Stimulated activated CD8-positive, alpha-beta memory T cell treated with anti-CD3 and anti-CD28 coated beads, Interleukin-12 subunit alpha, Interleukin-12 subunit beta, amount 100 ng/mL, for 24 hours (primary cell): ENCODE data around the gene SNRPA1.
A peak's percentile ranks its signal among the peaks of the same experiment; 100 is the strongest.

Source experiments
- DNase-seq: peaks from one replicate; pipeline ENCODE4 v3.0.0-alpha.2; 2020; ENCODE audit errors: extremely low read depth

The SNRPA1 gene

GRCh38 chr15:101258238-101259144, 36.6 kb downstream of the SNRPA1 start:
- no peak for DNase-seq

- DNase-seq: no peak
Measured at GRCh38 chr15:101256757-101257156, 38.3 kb downstream of the SNRPA1 start.

- no peak for DNase-seq
Measured at GRCh38 chr15:101255615-101256241, 39.3 kb downstream of the SNRPA1 start.

- no peak for DNase-seq
Measured at GRCh38 chr15:101255051-101255395, 40.0 kb downstream of the SNRPA1 start.

- no peak for DNase-seq
Measured at GRCh38 chr15:101254157-101255050, 40.6 kb downstream of the SNRPA1 start.

- DNase-seq: no peak
Measured at GRCh38 chr15:101252836-101253235, 42.2 kb downstream of the SNRPA1 start.

GRCh38 chr15:101251830-101252820, 42.9 kb downstream of the SNRPA1 start, which contains the start of gene CHSY1:
Gene CHSY1 (minus strand): TSS chr15:101252048. CDS start chr15:101251456, 592 bp downstream.
- peak; percentile 74 for DNase-seq

GRCh38 chr15:101250873-101251829, 43.9 kb downstream of the SNRPA1 start:
- DNase-seq: no peak

GRCh38 chr15:101250341-101250831, 44.7 kb downstream of the SNRPA1 start:
- DNase-seq: no peak

- no peak for DNase-seq
Measured at GRCh38 chr15:101248274-101248673, 46.8 kb downstream of the SNRPA1 start.

GRCh38 chr15:101246824-101247745, 48.0 kb downstream of the SNRPA1 start:
- DNase-seq: no peak

- DNase-seq: no peak
Measured at GRCh38 chr15:101246391-101246790, 48.7 kb downstream of the SNRPA1 start.

GRCh38 chr15:101244889-101245668, 50.0 kb downstream of the SNRPA1 start:
- DNase-seq: no peak

GRCh38 chr15:101244036-101244781, 50.8 kb downstream of the SNRPA1 start:
- DNase-seq: no peak

GRCh38 chr15:101243420-101243819, 51.6 kb downstream of the SNRPA1 start:
- DNase-seq: no peak

GRCh38 chr15:101242999-101243336, 52.1 kb downstream of the SNRPA1 start:
- DNase-seq: no peak
